Liver (tissue), 9 donors: Measurements from ENCODE around the gene F5. TPM values are rescaled to one million over a fixed set of nuclear protein-coding genes. Genes with fewer than 3 reads are reported as not detected.

Experiments used
- DNase-seq: peaks from one replicate; pipeline ENCODE4 v3.0.0-alpha.2; 2017; ENCODE audit warnings: low spot score
- H3K27ac ChIP-seq, 2 donors: one replicate each; pipeline ENCODE4 v1.7.0; 2013; ENCODE audit warnings: inconsistent platforms in 2 of 2, low read length in 2 of 2, control low read depth in 1 of 2, low read depth in 1 of 2, mild to moderate bottlenecking in 1 of 2
- H3K27me3 ChIP-seq, 4 donors: one replicate each; pipeline versions ENCODE4 v1.6.1 to v1.7.0; 2013; ENCODE audit warnings: low read length in 3 of 4, inconsistent platforms in 1 of 4, mild to moderate bottlenecking in 1 of 4, moderate library complexity in 1 of 4; ENCODE audit not compliant: control insufficient read depth in 4 of 4, insufficient read depth in 4 of 4
- H3K36me3 ChIP-seq, 4 donors: one replicate each; pipeline versions ENCODE4 v1.6.1 to v1.7.0; 2013; ENCODE audit warnings: low read length in 3 of 4, mild to moderate bottlenecking in 3 of 4, low read depth in 1 of 4, moderate library complexity in 1 of 4; ENCODE audit not compliant: control insufficient read depth in 4 of 4, insufficient read depth in 3 of 4
- H3K4me1 ChIP-seq, 4 donors: one replicate each; pipeline versions ENCODE4 v1.6.1 to v1.7.0; 2013; ENCODE audit warnings: low read length in 3 of 4, mild to moderate bottlenecking in 3 of 4, moderate library complexity in 1 of 4; ENCODE audit not compliant: control insufficient read depth in 4 of 4, insufficient read depth in 4 of 4
- H3K4me3 ChIP-seq, 3 donors: one replicate each; pipeline versions ENCODE4 v1.6.1 to v1.7.0; 2013; ENCODE audit warnings: low read length in 3 of 3, control low read depth in 1 of 3, low read depth in 1 of 3, mild to moderate bottlenecking in 1 of 3
- H3K9ac ChIP-seq, 2 donors: one replicate each; pipeline ENCODE4 v1.7.0; 2013; ENCODE audit warnings: low read length in 2 of 2, mild to moderate bottlenecking in 2 of 2, moderate library complexity in 2 of 2, control low read depth in 1 of 2, low read depth in 1 of 2
- H3K9me3 ChIP-seq, 4 donors: one replicate each; pipeline versions ENCODE4 v1.6.1 to v1.7.0; 2013; ENCODE audit warnings: low read length in 3 of 4; ENCODE audit not compliant: control insufficient read depth in 4 of 4
- ATF3 ChIP-seq: IDR thresholded peaks from 2 replicates; pipeline ENCODE4 v1.6.1; 2016; ENCODE audit warnings: antibody characterized with exemption
- EGR1 ChIP-seq, 2 donors: IDR thresholded peaks; 2 replicates each; pipeline ENCODE4 v1.6.1; 2016 to 2018; ENCODE audit warnings: antibody characterized with exemption in 2 of 2, low read depth in 2 of 2
- FOXA1 ChIP-seq: IDR thresholded peaks from 2 replicates; pipeline ENCODE4 v1.6.1; 2016; ENCODE audit warnings: antibody characterized with exemption
- FOXA2 ChIP-seq: IDR thresholded peaks from 2 replicates; pipeline ENCODE4 v1.6.1; 2016; ENCODE audit warnings: antibody characterized with exemption
- GABPA ChIP-seq, 2 donors: IDR thresholded peaks in 1 of 2; conservative IDR thresholded peaks in 1 of 2; 2 replicates each; pipeline ENCODE4 v1.6.1; 2016; ENCODE audit warnings: antibody characterized with exemption in 2 of 2, mild to moderate bottlenecking in 1 of 2, moderate library complexity in 1 of 2
- HNF4A ChIP-seq, 2 donors: conservative IDR thresholded peaks; 2 replicates each; pipeline ENCODE4 v1.6.1; 2016; ENCODE audit warnings: antibody characterized with exemption in 2 of 2, mild to moderate bottlenecking in 2 of 2
- HNF4G ChIP-seq: IDR thresholded peaks from 2 replicates; pipeline ENCODE4 v1.6.1; 2016; ENCODE audit warnings: antibody characterized with exemption
- JUND ChIP-seq, 2 donors: IDR thresholded peaks; 2 replicates each; pipeline ENCODE4 v1.6.1; 2016; ENCODE audit warnings: antibody characterized with exemption in 2 of 2
- MAX ChIP-seq: IDR thresholded peaks from 2 replicates; pipeline ENCODE4 v1.6.1; 2016; ENCODE audit warnings: antibody characterized with exemption
- NR2F2 ChIP-seq: IDR thresholded peaks from 2 replicates; pipeline ENCODE4 v1.6.1; 2016; ENCODE audit warnings: antibody characterized with exemption
- REST ChIP-seq: IDR thresholded peaks from 2 replicates; pipeline ENCODE4 v1.6.1; 2016; ENCODE audit warnings: antibody characterized with exemption, mild to moderate bottlenecking
- RXRA ChIP-seq, 2 donors: IDR thresholded peaks; 2 replicates each; pipeline ENCODE4 v1.6.1; 2017 to 2018; ENCODE audit warnings: antibody characterized with exemption in 2 of 2, mild to moderate bottlenecking in 1 of 2
- SP1 ChIP-seq: IDR thresholded peaks from 2 replicates; pipeline ENCODE4 v1.6.1; 2018; ENCODE audit warnings: antibody characterized with exemption, mild to moderate bottlenecking
- YY1 ChIP-seq: IDR thresholded peaks from 2 replicates; pipeline ENCODE4 v1.6.1; 2016; ENCODE audit warnings: antibody characterized with exemption, mild to moderate bottlenecking
- ZBTB33 ChIP-seq: IDR thresholded peaks from 2 replicates; pipeline ENCODE4 v1.6.1; 2016; ENCODE audit warnings: antibody characterized with exemption
- WGBS: extraction: QIAGEN DNeasy Blood & Tissue Kit; methylation state at CpG from one replicate; pipeline ENCODE4 v1.1.7; 2013; 5-methylcytosine and 5-hydroxymethylcytosine counted together
- polyA plus RNA-seq, 2 donors: library from polyadenylated mRNA; stranded (reverse) in 1 of 2; unstranded in 1 of 2; fragments of 200-250 nt in 1 of 2; fragments of >200 nt in 1 of 2; fragmentation: Nextera tagmentation in 1 of 2; extraction: Ambion mirVana in 1 of 2; gene quantifications; one replicate each; pipeline versions ENCODE4 v1.2.1 to v1.2.3, GENCODE V29; 2013 to 2015
- total RNA-seq, 2 donors: library from RNA; depleted of rRNA; stranded (reverse); fragments of >200 nt; gene quantifications; one replicate each; pipeline ENCODE4 v1.2.3, GENCODE V29; 2014
- TF ChIP-seq, protein P1 (sequence below): fragments of 150-350 bp; IDR thresholded peaks from 2 replicates; pipeline ENCODE4 v1.5.1; 2017; ENCODE audit warnings: improper control_type of control experiment, low read depth, low read length; ENCODE audit not compliant: missing input control
- donor health status: healthy.
- donor health status: healthy.
- donor health status: healthy.
- donor health status: healthy.
- donor health status: healthy.

Gene F5
- total and polyA plus RNA-seq, 4 donors = 86.1 to 155 (median 129) TPM

- 40% methylated on average over 3 of the region's 3 CpGs for WGBS
- no peaks in the 10 kb centered on the region for H3K9me3 ChIP-seq
- no peaks in the 10 kb centered on the region for H3K27me3 ChIP-seq
- peaks cover 1 to 38% (median 26%) of the 10 kb centered on the region in 4 donors for H3K36me3 ChIP-seq
- no peak overlapping the region for H3K9ac ChIP-seq
- peak overlapping the region; percentile 54 to 78 for H3K27ac ChIP-seq
- no peak overlapping the region for H3K4me3 ChIP-seq
- TF ChIP-seq RXRA (IDR thresholded peaks at IDR 0.05) = no peak
- TF ChIP-seq YY1 = peak; percentile 60
- TF ChIP-seq JUND (IDR thresholded peaks at IDR 0.05) = no peak
- TF ChIP-seq ATF3 = no peak
- TF ChIP-seq NR2F2 = no peak
- no peak for TF ChIP-seq MAX
- no peak for TF ChIP-seq HNF4G
- H3K4me1 ChIP-seq = peaks cover 11 to 50% (median 46%) of the 10 kb centered on the region in 4 donors
- DNase-seq = no peak
These were observed 74.8 kb downstream of the F5 start for GRCh38 chr1:169511316-169512005.

GRCh38 chr1:169510060-169510459 is 76.2 kb downstream of the F5 start:
- Histone ChIP-seq H3K4me3 (no peak overlapping the region), H3K9ac (no peak overlapping the region), H3K36me3 (peaks cover 0 to 24% (median 14%) of the 10 kb centered on the region in 4 donors), H3K27ac (peak overlapping the region; percentile 10 to 78), H3K9me3 (no peaks in the 10 kb centered on the region), H3K27me3 (no peaks in the 10 kb centered on the region), H3K4me1 (peaks cover 11 to 50% (median 46%) of the 10 kb centered on the region in 4 donors)
- 51% methylated on average over 4 of the region's 4 CpGs for WGBS
- no peak for TF ChIP-seq EGR1 (IDR thresholded peaks at IDR 0.05; ENCODE audit: low read depth in 2 of 2)
- no peak for TF ChIP-seq SP1
- no peak for TF ChIP-seq JUND (IDR thresholded peaks at IDR 0.05)
- TF ChIP-seq FOXA2 = no peak
- no peak for TF ChIP-seq ZBTB33
- TF ChIP-seq HNF4A (conservative IDR thresholded peaks at IDR 0.05) = peak; percentile 46 to 52
- DNase-seq = no peak

DNA sequence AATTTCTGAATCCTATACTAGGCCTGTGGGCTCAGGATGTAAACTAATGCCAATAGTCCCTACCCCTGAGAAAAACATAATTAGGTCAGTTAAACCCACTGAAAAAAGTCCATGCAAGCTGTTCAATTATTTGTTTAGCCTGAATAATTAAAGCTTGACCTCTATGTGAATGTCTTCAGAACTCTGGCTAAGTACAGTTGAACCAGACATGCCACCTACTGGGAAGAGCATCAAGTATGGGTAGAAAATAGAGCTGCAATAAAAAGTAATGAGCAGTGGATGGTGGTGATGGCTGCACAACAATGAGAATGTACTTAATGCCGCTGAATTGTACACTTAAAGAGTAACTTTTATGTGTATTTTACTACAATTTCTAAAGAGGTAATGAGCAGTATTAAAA is 76.9 kb downstream of the F5 start:
- WGBS = 77% methylated on average over 1 of the region's 1 CpG
- TF ChIP-seq FOXA2 (no peak), FOXA1 (no peak), GABPA (IDR thresholded peaks at IDR 0.05 in 1 of 2, conservative IDR thresholded peaks at IDR 0.05 in 1 of 2) (no peak), ZBTB33 (no peak), REST (no peak), NR2F2 (no peak), HNF4A (conservative IDR thresholded peaks at IDR 0.05) (peak in 1 of 2 donors; percentile 10), MAX (no peak), JUND (IDR thresholded peaks at IDR 0.05) (no peak), RXRA (IDR thresholded peaks at IDR 0.05) (peak in 1 of 2 donors; percentile 34)
- TF ChIP-seq, protein P1, sequence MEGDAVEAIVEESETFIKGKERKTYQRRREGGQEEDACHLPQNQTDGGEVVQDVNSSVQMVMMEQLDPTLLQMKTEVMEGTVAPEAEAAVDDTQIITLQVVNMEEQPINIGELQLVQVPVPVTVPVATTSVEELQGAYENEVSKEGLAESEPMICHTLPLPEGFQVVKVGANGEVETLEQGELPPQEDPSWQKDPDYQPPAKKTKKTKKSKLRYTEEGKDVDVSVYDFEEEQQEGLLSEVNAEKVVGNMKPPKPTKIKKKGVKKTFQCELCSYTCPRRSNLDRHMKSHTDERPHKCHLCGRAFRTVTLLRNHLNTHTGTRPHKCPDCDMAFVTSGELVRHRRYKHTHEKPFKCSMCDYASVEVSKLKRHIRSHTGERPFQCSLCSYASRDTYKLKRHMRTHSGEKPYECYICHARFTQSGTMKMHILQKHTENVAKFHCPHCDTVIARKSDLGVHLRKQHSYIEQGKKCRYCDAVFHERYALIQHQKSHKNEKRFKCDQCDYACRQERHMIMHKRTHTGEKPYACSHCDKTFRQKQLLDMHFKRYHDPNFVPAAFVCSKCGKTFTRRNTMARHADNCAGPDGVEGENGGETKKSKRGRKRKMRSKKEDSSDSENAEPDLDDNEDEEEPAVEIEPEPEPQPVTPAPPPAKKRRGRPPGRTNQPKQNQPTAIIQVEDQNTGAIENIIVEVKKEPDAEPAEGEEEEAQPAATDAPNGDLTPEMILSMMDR = peak; percentile 10

More for the DNA sequence above, 76.9 kb downstream of the F5 start:
- Histone ChIP-seq H3K27me3 (no peaks in the 10 kb centered on the region), H3K36me3 (peaks cover 0 to 19% (median 9%) of the 10 kb centered on the region in 4 donors), H3K27ac (no peak overlapping the region), H3K9me3 (no peaks in the 10 kb centered on the region), H3K9ac (no peak overlapping the region), H3K4me3 (no peak overlapping the region), H3K4me1 (peaks cover 11 to 50% (median 46%) of the 10 kb centered on the region in 4 donors)
- no peak for DNase-seq
